T-helper 1 cell treated with Interleukin-12 subunit alpha and Interleukin-12 subunit beta and Interleukin-4 antibody, amounts not matched to agents 30 ng/mL and 1 ng/mL, for 36 hours (primary cell): Measurements from ENCODE around the gene HOXC6. TPM values are rescaled to one million over a fixed set of nuclear protein-coding genes. Genes with fewer than 3 reads are reported as not detected.

Experiments
- intact Hi-C: fragments of 100-400 bp; cut with micrococcal nuclease; formaldehyde crosslinking; loops from one replicate; pipeline ENCODE4 v1.15.1; 2024
- total RNA-seq: library from RNA; stranded (reverse); gene quantifications from 2 replicates; pipeline ENCODE4 v1.2.3, GENCODE V29; 2022

Gene HOXC6
- not detected in 2 replicates for total RNA-seq

DNA sequence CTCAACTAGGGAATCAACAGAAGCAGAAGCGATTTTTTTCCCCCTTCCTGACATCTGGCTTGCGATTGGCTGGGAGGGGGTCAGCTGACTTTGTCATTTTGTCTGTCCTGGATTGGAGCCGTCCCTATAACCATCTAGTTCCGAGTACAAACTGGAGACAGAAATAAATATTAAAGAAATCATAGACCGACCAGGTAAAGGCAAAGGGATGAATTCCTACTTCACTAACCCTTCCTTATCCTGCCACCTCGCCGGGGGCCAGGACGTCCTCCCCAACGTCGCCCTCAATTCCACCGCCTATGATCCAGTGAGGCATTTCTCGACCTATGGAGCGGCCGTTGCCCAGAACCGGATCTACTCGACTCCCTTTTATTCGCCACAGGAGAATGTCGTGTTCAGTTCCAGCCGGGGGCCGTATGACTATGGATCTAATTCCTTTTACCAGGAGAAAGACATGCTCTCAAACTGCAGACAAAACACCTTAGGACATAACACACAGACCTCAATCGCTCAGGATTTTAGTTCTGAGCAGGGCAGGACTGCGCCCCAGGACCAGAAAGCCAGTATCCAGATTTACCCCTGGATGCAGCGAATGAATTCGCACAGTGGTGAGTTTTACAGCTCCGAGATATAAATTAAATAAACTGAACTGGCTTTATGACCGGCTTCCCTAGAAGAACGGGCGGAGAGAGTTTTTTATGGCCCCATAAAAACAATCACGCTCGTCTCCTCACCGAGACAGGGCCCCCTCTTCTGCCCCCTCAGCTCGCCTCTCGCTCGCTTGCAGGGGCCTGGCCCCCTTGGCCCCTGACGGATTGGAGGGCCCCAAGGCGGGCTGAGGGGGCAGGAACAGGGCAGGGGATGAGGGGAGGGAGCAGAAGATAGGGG, at the start of gene HOXC6:
TSS of gene HOXC6 (plus strand) at position 127 of the 888 bp plus-strand sequence. CDS start at position 209, 82 bp downstream.
- intact Hi-C loops = no loop called here

DNA sequence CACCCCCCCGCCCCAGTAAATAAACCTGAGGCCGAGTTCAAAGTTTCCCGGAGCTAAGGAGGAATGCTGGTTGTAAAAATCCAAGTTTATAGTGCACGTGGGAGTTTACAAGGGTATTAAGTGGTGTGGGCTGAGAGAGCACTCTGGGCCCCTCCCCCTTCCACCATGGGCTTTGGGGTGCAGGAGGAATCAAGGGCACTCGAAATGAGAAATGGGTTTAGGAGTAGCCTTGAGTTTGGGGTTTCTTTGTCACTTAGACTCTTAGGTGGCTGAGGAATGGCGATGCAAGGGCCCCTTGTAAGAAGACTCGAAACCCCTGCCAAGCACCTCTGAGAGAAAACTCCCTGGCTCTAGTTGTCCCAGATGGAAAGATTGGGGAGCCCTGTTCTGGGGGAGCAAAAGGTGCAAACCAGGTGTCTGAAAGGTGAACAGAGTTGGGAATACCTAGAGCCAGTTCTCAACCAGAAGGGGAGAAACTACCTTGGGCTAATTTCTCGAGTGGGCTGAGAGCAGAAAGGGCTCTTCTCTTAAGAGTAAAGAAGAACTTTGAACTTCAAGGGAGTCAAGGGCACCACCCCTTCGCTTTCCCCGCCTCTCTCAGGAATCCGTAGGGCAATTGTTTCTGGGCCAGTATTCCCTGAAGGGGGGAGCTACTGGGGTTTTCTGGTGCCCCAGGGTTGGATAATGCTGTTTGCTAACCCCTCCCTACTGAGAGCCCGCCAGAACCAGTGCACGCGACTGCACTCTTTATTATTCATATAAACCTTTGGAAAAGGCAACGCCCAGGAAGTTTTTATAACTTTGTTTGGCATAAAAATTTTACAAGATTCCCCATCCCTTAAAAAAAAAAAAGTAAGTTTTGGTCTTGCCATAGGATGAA, 49.5 kb upstream of the HOXC6 start:
- intact Hi-C loops = loop anchor here (5.0 kb wide), 1 partner anchor 34 kb away; no protein-coding TSS in a partner anchor

DNA sequence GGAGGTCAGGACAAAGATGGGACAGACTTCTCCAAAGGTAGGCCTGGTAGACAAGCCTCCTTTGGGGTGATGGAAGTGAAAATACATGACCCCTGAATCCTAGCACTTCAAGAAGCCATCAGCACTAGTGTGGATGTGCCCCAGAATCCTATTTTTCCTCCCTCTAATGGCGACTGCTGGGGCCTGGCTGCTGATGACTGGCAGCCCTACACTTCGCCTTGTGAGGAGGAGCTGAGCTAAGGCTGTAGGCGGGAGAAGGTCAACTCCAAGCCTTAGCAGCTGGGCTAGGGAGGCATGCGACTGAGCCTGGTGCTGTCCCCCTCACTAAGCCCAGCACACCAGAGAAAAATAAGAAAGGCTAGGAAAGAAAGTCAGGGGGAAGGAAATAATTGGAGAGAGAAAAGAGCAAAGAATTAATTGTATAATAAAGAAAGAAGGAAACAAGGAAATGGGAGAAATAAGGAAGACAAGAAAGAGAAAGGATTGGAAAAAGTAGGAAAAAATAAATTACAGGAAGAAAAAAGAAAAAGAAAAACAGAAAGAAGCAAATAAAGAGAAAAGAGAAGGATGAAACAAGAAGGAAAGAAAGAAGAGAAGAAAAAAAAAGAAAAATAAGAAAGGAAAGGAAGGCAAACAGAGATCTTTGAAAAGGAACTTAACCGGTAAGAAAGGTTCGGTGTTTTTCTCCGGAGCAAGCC, 48.0 kb upstream of the HOXC6 start:
- intact Hi-C loops = loop anchor here (2.0 kb wide), 1 partner anchor 15 kb away; no protein-coding TSS in a partner anchor

DNA sequence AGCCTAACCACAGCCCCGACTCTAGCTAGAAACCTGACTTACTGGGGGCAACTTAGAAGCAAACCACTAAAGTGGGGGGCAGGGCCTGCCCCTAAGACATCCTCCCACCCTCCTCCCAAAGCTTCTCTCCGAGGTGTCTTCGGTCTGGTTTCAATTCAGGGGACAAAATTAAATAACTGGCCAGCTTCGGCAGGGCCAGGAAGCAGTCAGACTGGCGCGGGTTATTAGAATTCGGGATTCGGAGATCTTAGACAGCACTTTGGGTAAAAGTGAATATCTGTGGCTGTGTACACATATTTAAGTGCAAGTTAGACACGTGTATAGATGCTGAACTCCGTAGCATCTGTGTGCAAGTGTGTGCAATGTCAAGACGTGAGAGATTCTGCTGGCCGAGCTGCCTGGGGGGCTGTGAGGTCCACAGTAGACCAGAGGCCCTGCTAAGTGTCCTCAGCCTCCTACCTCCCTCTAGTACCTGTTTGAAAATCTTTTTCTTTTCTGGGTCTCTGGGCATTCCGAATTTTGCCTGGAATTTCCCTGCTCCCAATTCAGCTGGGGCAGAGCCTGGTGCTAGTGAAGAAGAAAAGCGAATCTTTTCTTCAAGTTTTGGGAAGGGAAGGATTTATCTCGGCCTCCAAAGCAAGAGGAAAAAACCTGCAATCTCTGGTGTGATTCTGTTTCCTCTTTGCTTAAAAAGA, 47.3 kb upstream of the HOXC6 start:
- intact Hi-C loops = loop anchor here (2.0 kb wide), 1 partner anchor 14 kb away; no protein-coding TSS in a partner anchor

DNA sequence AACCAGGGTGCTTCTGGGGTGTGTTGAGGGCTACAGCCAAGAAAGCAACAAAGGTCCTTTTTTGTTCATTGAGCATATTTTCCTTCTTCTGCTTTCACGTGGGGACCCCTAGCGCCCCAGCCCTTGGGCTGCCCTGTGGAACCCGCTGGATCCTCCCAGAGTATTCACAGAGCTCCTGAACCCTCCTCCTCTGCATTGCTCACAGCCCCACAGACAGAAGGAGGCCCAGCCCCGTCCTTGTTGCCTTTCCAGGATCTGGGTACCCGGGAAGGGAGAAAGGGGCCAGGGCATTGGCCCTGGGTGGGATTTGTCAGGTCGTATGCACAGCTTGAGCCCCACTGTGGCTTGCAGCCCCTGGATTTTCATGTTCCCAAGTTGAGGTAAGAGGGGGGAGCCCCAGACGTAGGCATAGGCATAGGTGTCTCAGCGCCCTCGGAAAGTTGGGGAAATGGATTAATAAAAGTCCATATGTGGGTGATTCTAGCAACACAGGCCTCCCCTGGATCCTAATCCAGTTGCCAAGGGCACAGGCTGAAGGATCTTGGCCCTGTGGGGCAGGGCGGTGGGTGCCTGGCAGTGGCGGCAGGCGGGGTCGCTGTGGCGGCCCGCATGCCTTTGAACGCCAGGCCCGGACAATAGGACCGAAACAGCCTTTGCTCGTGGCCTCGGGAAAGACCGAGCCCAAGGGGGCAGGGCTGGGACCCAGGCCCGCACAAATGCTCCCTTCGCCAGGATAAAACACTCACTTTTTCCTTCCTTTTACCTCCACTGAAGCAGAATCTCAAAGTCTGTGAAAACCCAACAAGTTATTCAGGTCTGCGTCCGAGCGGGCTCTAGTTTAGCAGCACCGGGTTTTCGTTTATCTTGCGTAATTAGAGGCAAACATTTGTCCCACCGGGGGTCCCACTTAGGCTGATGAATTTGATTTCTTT, 46.3 kb upstream of the HOXC6 start:
- intact Hi-C loops = loop anchor here (2.0 kb wide), 1 partner anchor 13 kb away; no protein-coding TSS in a partner anchor

DNA sequence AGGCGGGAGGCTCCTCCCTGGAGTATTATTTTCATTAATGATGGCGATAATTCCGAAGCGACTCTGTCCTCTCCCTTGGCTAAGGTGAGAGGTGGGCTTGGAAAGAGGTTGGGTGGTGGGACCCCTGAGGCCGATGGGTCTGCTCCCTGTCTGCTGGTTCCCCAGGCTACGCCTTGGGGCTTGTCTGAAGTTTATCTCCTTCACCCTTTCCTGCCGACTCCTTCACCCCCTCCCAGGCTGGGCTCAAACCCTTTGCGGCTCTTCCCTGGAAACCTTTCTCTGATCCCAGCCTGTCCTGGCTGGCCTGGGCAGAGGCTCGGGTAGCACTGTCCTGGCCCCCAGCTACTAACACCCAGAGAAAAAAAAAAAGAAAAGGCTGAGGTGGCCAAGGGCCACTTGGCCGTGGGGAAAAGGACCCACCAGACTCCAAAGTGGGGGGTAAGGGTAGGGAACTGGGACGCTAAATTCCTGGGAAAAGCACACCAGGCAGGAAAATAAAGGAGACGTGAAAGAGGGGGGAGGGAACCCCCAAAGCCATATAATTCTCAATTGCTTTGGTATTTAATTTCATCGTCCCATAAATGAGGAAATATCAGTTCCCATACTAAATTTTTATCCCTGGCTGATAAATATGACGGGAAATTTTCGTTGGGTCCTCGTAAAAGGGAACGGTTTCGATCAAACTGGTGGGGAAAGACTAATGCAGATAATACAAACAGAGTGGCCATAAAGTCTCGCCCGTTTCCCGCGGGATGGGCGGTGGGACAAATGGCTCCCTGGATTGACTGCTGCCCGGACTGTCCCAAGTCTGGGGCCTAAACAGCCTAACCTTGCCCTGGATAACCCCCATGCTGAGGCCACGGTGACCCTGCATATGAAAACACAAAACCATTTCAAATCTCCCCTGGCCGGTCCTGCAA, 45.3 kb upstream of the HOXC6 start:
- intact Hi-C loops = no loop called here

DNA sequence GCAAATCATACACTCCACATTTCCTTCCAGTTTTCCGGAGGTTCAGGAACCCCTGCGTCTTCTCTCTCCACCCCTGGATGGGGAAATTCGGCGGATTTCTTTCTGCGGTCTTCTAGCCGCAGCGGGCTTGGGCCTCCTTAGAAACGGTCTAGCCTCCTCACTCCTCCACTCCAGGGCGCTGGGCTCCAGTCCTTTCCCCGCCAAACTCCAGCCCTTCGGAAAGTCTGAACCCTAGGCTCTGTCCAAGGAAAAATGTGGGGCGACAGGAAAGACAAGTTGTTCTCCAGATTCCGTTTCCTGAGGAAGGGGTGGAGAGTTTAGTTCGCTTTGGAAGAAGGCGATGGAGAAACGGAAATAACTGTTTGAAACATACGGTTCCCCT, 44.7 kb upstream of the HOXC6 start:
- intact Hi-C loops = no loop called here

DNA sequence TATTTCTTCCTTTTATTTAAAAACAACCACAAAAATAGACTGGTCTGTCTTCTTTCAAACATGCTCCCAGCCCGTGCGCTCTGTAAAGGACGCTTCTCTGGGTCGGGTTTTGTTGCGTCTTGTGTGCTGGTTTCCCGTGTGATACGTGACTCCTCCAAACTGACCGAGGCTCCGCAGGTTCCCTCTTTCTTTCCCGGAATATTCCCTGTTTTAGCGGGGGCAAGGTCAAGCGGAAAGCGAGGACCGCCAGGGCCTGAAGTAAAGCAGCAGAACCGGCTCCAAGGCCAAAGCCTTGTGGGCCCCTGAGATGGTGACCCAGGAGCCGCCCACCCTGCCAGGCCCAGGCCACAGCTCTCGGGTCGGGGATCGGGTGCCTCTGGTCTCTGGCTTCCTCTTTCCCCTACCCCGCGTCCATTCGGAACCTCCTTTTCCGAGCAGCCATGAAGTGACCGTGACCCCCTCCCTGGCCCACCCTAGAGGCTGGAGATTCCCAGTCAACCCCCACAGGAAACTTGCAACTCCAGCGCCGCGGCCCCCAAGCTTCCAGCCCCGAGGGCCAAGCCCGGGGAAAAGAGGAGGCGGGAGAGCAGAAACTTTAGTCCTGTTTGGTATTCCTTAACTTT, 44.2 kb upstream of the HOXC6 start:
- intact Hi-C loops = no loop called here

DNA sequence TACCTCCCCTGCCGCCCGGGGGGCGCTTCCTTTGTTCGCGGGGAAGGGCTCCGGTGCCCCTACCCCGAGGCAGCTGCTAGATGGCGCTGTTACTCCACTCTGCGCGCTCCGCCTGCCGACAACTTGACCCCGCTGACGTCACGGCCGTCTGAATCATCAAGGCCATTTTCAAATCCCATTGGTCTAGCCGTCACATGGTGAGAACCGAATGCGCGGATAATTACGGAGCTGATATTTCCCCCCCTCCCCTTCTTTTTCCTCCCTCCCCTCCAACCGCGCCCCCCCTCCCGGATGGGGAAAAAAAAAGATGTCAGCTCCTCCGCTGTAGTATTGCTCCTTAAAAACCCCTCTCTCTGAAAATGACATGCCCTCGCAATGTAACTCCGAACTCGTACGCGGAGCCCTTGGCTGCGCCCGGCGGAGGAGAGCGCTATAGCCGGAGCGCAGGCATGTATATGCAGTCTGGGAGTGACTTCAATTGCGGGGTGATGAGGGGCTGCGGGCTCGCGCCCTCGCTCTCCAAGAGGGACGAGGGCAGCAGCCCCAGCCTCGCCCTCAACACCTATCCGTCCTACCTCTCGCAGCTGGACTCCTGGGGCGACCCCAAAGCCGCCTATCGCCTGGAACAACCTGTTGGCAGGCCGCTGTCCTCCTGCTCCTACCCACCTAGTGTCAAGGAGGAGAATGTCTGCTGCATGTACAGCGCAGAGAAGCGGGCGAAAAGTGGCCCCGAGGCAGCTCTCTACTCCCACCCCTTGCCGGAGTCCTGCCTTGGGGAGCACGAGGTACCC, 43.1 kb upstream of the HOXC6 start, which contains the start of gene HOXC10:
TSS of gene HOXC10 (plus strand) at position 246 of the 791 bp plus-strand sequence. CDS start at position 360, 114 bp downstream.
- intact Hi-C loops = loop anchor here (1.0 to 5.0 kb wide), 3 partner anchors 33 to 217 kb away; partner anchors contain the start of genes HOXC12 and HOXC5

DNA sequence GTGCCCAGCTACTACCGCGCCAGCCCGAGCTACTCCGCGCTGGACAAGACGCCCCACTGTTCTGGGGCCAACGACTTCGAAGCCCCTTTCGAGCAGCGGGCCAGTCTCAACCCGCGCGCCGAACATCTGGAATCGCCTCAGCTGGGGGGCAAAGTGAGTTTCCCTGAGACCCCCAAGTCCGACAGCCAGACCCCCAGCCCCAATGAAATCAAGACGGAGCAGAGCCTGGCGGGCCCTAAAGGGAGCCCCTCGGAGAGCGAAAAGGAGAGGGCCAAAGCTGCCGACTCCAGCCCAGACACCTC, 42.6 kb upstream of the HOXC6 start:
- intact Hi-C loops = loop anchor here (1.0 to 5.0 kb wide), 3 partner anchors 33 to 217 kb away; partner anchors contain the start of genes HOXC12 and HOXC5

DNA sequence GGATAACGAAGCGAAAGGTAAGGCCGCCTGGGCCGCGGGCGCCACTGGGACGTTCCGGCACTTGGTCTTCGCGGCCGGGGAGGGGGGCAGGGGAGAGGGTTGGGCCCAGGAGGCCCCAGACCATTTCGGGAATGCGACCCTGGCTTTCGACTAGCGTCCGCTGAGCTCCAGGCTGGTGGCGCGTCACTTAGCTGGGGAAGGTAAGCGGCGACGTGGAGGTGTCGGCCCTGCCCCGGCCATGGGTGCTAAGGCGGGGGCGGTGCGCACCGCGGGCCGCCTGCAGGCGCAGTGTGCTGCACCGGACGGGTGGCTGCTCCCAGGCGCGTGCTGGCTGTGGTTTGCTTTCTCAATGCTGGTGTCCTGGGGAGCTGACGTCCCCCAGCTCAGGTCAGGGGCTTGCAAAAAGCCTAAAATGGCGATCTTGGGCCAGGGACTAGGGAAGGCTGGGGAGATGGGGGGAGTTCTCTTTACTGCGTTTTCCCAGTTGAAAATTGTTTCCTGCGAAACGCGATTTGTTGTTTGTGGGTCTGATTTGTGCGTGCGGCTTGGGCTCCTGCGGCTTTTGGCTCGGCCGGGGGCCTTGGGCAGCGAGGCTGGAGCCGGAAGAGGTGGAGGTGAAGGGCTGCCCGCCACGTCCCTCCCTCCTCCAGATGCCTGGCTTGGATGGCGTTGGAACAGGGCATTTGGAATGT, 42.1 kb upstream of the HOXC6 start:
- intact Hi-C loops = loop anchor here (1.0 to 5.0 kb wide), 4 partner anchors 8 to 216 kb away; partner anchors contain the start of genes HOXC12 and HOXC5

DNA sequence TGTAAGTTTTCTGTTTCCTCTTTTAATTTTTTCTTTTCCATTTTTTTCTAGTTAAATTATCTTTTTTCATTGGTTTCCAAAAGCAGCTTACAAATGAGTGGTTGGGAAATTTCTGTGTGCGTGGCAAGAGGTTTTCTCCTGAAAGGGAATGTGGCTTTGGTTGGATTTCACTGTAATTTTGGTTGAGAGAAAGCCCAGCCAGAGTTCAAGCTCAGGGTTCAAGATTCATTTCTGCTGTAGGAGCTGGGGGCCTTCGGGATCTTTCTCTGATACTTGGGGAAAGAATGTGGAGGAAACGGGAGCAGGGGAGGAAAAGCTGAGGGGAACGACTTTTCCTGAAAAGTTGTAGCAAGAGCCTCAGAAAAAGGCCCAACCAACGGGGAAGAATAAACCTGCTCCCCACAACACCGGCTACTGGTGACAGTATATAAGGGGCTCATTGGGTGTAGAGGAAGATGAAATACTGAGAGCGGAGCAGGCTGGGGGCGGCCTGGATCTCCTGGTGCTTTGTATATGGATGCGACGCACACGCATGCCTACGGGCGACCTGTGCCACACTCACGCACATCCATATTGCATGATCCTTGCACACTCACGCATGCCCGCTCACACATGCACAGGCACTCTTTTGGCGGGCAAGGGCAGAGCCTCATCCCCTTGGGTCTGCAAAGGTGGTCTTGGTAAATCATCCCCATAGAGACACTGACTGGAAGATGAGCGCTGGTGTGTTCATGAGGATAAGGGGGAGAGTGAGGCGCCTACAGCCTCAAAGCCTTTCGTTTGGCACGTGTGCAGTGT, 41.4 kb upstream of the HOXC6 start:
- intact Hi-C loops = loop anchor here (1.0 to 5.0 kb wide), 3 partner anchors 7 to 45 kb away; partner anchors contain the start of genes HOXC12 and HOXC5

DNA sequence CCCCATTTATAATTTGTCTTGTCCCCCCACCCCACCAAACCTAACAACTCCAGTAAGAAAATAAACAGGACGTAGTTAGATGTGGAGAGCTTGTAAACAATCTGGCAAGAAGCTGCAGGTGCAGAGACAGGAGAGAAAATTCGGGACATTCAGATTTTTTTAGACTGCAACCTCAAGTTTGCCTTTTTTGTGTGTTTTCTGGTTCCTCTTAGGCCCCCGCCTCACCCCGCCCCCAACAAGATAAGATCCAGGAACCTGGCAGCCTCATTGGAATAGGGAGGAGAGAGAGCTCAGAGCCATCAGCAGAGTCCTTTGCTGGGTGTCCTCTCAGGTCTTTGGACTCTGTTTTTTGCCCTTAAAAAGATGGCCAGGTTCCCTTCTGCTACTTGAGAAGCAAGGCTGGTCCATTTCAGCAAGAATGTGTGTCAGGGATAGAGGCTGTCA, 40.4 kb upstream of the HOXC6 start:
- intact Hi-C loops = loop anchor here (5.0 kb wide), 2 partner anchors 36 to 44 kb away; partner anchors contain the start of genes HOXC12 and HOXC5

DNA sequence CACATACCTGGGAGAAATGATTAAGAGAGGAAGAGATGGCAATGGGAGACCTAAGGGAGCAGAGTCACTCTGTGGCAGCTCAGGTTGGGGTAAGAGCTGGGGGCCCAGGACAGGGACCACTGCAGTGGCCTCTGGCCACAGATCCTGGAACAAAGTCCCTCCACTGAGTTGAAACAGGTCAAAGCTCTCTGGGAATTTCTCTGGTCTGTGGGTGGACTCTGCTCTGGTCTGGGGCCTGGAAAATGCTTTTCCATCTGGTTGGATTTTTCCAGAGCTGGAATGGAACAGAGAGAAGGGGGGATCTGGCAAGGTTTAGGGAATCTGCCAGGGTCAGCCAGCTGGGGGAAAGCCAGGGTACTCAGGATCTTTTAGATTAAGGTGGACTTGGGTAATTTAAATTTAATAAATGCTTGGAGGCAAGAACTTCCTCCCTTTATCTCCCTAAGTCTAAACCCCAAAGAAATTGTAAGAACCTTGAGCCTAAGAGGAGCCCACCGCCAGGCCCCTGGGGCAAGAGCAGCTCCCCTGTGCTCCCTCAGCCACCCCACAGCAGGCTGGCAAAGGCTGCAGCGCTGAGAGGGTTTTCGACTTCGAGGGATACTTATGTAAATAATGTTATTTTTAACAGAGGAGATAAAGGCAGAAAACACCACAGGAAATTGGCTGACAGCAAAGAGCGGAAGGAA, 39.6 kb upstream of the HOXC6 start:
- intact Hi-C loops = loop anchor here (1.0 to 5.0 kb wide), 3 partner anchors 36 to 287 kb away; partner anchors contain the start of genes HOXC12 and HOXC5
